Adrenal gland (tissue), 12 donors: ENCODE results near the gene CMIP. TPM values are rescaled to one million over a fixed set of nuclear protein-coding genes. Genes with fewer than 3 reads are reported as not detected.

Experiments used
- DNase-seq, 7 donors: peaks; one replicate each; pipeline ENCODE4 v3.0.0-alpha.2; 2019 to 2020
- H3K27ac ChIP-seq, 5 donors: fragments of 200-600 bp; sonication (generic) in 4 of 5; 1 replicate in 3 of 5; 2 replicates in 2 of 5; pipeline versions ENCODE4 v1.5.1 to v1.8.0; 2016 to 2020; ENCODE audit warnings: mild to moderate bottlenecking in 1 of 5
- H3K27me3 ChIP-seq: fragments of 200-600 bp; 2 replicates; pipeline ENCODE4 v1.8.0; 2021
- H3K36me3 ChIP-seq, 2 donors: fragments of 200-600 bp; replicated peaks in 1 of 2; 1 replicate in 1 of 2; 2 replicates in 1 of 2; pipeline versions ENCODE4 v1.5.1 to v1.8.0; 2018 to 2022
- H3K4me1 ChIP-seq, 2 donors: fragments of 200-600 bp; replicated peaks in 1 of 2; 1 replicate in 1 of 2; 2 replicates in 1 of 2; pipeline versions ENCODE4 v1.5.1 to v1.8.0; 2018 to 2021
- H3K4me3 ChIP-seq, 4 donors: fragments of 200-600 bp; sonication (generic) in 3 of 4; one replicate each; pipeline ENCODE4 v1.5.1; 2016 to 2018
- H3K9me3 ChIP-seq, 3 donors: fragments of 200-600 bp; sonication (generic) in 1 of 3; replicated peaks in 1 of 3; 1 replicate in 2 of 3; 2 replicates in 1 of 3; pipeline versions ENCODE4 v1.5.1 to v1.8.0; 2016 to 2021
- CTCF ChIP-seq, 6 experiments: fragments of 450-650 bp in 4 of 6; fragments of 200-600 bp in 2 of 6; sonication (generic) in 1 of 6; IDR thresholded peaks; 1 replicate in 5 of 6; 2 replicates in 1 of 6; pipeline versions ENCODE4 v1.5.1 to v1.8.0; 2016 to 2021; ENCODE audit warnings: antibody characterized with exemption in 6 of 6, mild to moderate bottlenecking in 2 of 6, moderate library complexity in 1 of 6
- POLR2A ChIP-seq, 2 donors: fragments of 450-650 bp; IDR thresholded peaks; one replicate each; pipeline ENCODE4 v1.6.1; 2017; ENCODE audit warnings: antibody characterized with exemption in 2 of 2, mild to moderate bottlenecking in 2 of 2, moderate library complexity in 1 of 2
- WGBS, 4 donors: extraction: QIAGEN DNeasy Blood & Tissue Kit in 2 of 4; methylation state at CpG; one replicate each; pipeline versions ENCODE4 v1.1.5 to v1.1.7; 2013 to 2017; 5-methylcytosine and 5-hydroxymethylcytosine counted together
- intact Hi-C, 2 donors: fragments of 100-400 bp; cut with DNase I; formaldehyde crosslinking; loops; one replicate each; pipeline versions ENCODE4 v1.14.1 to v1.15.0; 2022 to 2023
- polyA plus RNA-seq, 3 donors: library from polyadenylated mRNA; stranded (reverse); fragments of 200-250 nt in 2 of 3; fragments of 350-450 nt in 1 of 3; fragmentation: Illumina TruSeq in 1 of 3; extraction: RNeasy Lipid Tissue Mini Kit (QIAGEN cat#74804) in 1 of 3; gene quantifications; one replicate each; pipeline ENCODE4 v1.2.3, GENCODE V29; 2013 to 2014
- total RNA-seq, 9 donors: library from RNA; depleted of rRNA in 4 of 9; stranded (reverse); fragments of >200 nt in 4 of 9; fragments of 120-200 nt in 1 of 9; fragmentation: NEBNext Ultra II Directional in 1 of 9; extraction: Animal tissue kit (Norgen Biotek cat#: 25700) in 1 of 9; gene quantifications; one replicate each; pipeline versions ENCODE4 v1.1.0 to v1.2.4, GENCODE V29; 2013 to 2023
- donor health status: healthy with polysubstance abuse.
- donor health status: Bipolar disorder and iron deficiency.
- donor health status: DM: yes; HTN: yes; CAD: no.
- donor health status: DM: no; HTN: no; CAD: no.
- donor health status: DM: no; HTN: no; CAD: no.
- donor health status: DM: yes; HTN: yes; CAD: no.

Gene CMIP
- total and polyA plus RNA-seq, 12 donors: 8.1 to 87.9 (median 42.5) TPM

GRCh38 chr16:81630635-81631031 lies 186.0 kb downstream of the CMIP start:
- intact Hi-C loops: no loop called here
- no peak for TF ChIP-seq POLR2A (IDR thresholded peaks at IDR 0.05)
- TF ChIP-seq CTCF (IDR thresholded peaks at IDR 0.05): no peak
- H3K4me3 ChIP-seq: no peak overlapping the region
- H3K27ac ChIP-seq: peak overlapping the region in 1 of 5 donors; percentile 85
- H3K9me3 ChIP-seq: no peaks in the 10 kb centered on the region
- no peak for DNase-seq
- no peaks in the 10 kb centered on the region for H3K36me3 ChIP-seq
- H3K27me3 ChIP-seq: no peaks in the 10 kb centered on the region
- WGBS, 4 donors: 85 to 100% (median 91%) methylated on average over 2 to 5 of the region's 5 CpGs
- H3K4me1 ChIP-seq: peaks cover 18 to 31% of the 10 kb centered on the region in 2 donors

DNA sequence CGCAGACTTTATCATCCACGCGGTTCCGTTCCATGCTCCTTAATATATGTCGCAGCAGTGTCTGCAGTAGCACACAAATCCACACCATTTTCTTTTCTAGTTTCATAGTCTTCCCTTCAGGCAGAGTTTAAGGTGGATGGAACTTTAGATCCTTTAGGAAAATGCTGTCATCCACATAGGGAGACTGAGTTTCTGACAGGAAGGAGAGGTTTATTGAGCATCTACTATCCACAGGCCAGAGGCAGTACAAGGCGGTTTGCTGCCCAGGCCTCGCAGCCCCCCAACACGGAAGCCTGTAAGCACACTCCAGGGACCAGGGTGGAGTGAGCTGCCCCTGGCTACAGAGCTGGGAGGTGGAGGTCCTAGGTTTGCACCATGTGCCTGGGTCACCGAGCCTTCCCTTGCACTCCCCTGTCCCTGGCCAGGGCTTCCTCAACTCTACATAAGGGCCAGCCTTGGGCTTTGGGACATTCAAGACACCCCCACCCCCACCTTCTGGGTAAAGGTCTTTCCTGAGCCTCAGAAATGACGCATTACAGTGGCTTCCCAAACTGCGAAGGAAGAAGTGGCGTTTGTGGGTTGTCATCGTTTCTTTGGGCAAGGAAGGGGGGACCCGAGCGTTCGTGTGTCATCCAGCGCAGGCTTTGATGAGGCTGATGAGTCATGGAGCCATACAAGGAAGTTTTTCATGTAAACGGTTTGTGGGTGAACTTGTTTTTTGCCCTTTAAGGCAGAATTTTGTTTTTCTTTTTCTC lies 188.0 kb downstream of the CMIP start:
- Histone ChIP-seq H3K4me3 (no peak overlapping the region), H3K27me3 (no peaks in the 10 kb centered on the region), H3K4me1 (peaks cover 14 to 25% of the 10 kb centered on the region in 2 donors), H3K27ac (peak overlapping the region in 4 of 5 donors; percentile 77 to 92 (median 88)), H3K9me3 (no peaks in the 10 kb centered on the region), H3K36me3 (no peaks in the 10 kb centered on the region)
- WGBS, 4 donors: 55 to 65% (median 59%) methylated on average over 15 to 18 of the region's 18 CpGs
- intact Hi-C loops: no loop called here
- DNase-seq: peak; percentile 75 to 92 (median 91)
- TF ChIP-seq CTCF (IDR thresholded peaks at IDR 0.05) (no peak), POLR2A (IDR thresholded peaks at IDR 0.05) (peak in 1 of 2 donors; percentile 18)

DNA sequence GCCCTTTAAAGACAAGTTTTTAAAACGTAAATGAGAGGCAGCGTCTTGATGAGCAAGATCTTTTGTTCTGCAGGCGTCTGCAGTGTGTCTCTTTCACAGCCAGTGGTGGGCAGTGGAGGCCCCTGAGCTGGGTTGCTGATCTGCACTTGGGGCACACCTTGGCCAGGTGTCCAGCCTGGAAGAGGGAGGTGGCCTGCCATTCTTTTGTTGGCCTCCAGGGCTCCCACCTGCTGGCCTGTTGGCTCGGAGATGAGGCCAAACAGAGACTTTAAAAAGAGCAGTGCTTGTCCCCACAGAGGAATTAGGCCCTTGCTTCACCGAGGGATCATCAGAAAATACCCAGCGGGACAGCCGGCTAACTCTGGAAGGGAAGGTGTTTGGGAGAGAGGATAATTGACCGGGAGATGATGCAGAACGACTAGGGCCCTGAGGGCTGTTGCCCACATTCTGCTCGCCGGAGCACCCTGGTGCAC lies 188.6 kb downstream of the CMIP start:
- H3K9me3 ChIP-seq: no peaks in the 10 kb centered on the region
- DNase-seq: no peak
- H3K27me3 ChIP-seq: no peaks in the 10 kb centered on the region
- intact Hi-C loops: no loop called here
- TF ChIP-seq POLR2A (IDR thresholded peaks at IDR 0.05) (no peak), CTCF (IDR thresholded peaks at IDR 0.05) (peak in 5 of 6 experiments; percentile 8 to 28 (median 21))
- H3K4me1 ChIP-seq: peaks cover 14 to 25% of the 10 kb centered on the region in 2 donors
- WGBS, 4 donors: 40 to 49% (median 46%) methylated on average over 11 of the region's 11 CpGs
- peak overlapping the region; percentile 55 to 92 (median 87) for H3K27ac ChIP-seq
- H3K36me3 ChIP-seq: no peaks in the 10 kb centered on the region
- no peak overlapping the region for H3K4me3 ChIP-seq

DNA sequence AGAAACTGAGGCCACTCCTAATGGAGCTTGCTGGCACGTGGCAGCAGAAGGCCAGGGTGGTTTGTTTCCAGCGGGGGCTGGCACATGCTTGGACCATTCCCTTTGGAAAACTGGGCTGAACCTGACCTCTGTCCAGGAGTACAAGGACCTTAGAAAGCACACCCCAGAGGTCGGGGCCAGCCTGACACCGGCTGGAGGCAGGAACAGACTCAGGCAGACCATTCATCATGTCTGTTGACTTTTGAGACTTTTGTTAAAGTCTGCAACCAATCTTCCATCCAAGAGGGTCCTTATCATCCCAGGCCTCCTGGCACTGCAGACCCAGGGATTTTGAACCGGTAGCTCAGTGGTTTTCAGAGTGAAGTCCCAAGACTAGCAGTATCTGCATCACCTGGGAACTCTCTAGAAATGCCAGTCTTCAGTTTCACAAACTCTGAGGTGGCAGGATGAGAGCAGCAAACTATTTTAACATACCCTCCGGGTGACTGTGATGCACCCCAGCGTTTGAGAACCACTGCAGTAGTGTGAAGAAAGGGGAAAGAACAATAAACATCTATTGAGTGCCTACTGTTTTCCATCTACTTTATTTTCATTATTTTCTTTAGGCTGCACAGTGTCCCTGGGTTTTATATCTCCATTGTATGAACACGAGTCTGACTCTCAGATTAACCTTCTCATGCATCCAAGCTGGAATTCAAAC lies 189.2 kb downstream of the CMIP start:
- Histone ChIP-seq H3K36me3 (no peaks in the 10 kb centered on the region), H3K4me1 (peaks cover 14 to 29% of the 10 kb centered on the region in 2 donors), H3K27ac (peak overlapping the region; percentile 55 to 92 (median 87)), H3K9me3 (no peaks in the 10 kb centered on the region), H3K27me3 (no peaks in the 10 kb centered on the region), H3K4me3 (no peak overlapping the region)
- TF ChIP-seq CTCF (IDR thresholded peaks at IDR 0.05) (no peak), POLR2A (IDR thresholded peaks at IDR 0.05) (no peak)
- DNase-seq: peak in 1 of 7 donors; percentile 29
- WGBS, 4 donors: 49 to 57% (median 53%) methylated on average over 6 to 8 of the region's 8 CpGs
- intact Hi-C loops: no loop called here
